Left forelimb (tissue), 1 donor: Measurements from ENCODE around the gene TOE1.
A peak's percentile ranks its signal among the peaks of the same experiment; 100 is the strongest.
"Not testable (repeated sequence)": the region's sequence is repeated elsewhere in the genome, so short reads cannot be mapped to it uniquely, and the experiment has no call there.

ENCODE experiments used
- DNase-seq: peaks from one replicate; pipeline ENCODE4 v3.0.0-alpha.2; 2018; ENCODE audit warnings: low spot score

Gene TOE1

DNA sequence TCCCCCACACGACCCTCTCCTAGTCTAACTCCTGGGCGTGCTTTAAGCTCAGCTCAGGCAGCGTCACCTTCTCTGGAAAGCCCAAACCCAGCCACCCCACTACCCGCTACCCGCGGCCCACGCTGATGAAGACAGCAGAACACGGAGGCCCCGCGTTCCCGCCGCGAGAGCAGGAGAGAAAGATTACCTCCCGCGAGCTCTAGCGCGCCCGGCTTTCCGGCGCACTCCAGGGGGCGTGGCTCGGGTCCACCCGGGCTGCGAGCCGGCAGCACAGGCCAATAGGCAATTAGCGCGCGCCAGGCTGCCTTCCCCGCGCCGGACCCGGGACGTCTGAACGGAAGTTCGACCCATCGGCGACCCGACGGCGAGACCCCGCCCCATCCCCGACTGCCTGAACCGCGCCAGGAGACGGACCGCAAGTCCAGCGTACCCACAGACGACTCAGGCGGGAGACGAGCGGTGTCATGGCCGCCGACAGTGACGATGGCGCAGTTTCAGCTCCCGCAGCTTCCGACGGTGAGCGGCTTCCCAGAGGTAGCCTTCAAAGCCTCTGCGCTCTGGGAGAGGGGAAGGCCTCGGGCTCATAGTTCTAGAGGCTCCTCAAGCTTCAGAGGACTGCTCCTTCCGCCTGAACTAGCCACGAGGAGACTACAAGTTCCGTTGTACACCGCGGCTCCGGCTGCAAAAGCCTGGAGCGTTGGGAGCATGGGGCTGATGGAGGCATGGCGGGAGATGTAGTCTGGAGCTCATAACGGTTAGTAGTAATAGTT, at the start of gene TOE1, which contains the start of gene MUTYH:
Gene TOE1, plus strand, starts transcription at position 382 of the 770 bp plus-strand sequence. Its CDS starts 83 bp downstream, at position 465.
Gene MUTYH, minus strand, starts transcription at position 652 of the 770 bp plus-strand sequence. CDS start 5,935 bp downstream, outside the sequence.
- DNase-seq: peak; percentile 94

DNA sequence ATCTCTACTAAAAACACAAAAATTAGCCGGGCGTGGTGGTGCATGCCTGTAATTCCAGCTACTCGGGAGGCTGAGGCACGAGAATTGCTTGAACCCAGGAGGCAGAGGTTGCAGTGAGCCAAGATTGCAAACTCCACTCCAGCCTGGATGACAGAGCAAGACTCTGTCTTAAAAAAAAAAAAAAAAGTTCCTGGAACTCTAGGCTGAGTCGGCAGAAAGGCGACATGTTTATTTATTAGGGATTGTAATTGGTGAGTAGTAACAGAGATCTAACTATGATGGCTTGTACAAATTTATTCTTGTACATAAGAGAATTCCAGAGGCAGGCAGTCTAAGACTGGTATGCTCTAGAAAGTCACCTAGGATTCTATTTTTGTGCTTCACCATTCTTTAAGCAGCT, 49.0 kb upstream of the TOE1 start:
- not testable (repeated sequence) for DNase-seq

DNA sequence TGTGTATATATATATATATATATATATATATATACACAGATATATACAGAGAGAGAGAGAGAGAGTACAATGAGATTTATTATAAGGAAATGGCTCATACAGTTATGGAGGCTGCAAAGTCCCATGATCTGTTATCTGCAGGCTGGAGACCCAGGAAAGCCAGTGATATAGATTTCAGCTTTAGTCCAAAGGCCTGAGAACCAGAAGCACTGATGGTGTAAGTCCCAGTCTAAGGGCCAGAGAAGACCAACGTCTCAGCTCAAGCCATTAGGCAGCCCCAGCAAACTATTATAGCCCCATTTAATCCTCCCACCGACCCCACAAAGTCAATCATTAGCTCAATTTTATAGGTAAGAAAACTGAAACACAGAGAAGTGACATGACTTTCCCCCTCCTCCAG, 48.3 kb upstream of the TOE1 start:
- DNase-seq: no peak

DNA sequence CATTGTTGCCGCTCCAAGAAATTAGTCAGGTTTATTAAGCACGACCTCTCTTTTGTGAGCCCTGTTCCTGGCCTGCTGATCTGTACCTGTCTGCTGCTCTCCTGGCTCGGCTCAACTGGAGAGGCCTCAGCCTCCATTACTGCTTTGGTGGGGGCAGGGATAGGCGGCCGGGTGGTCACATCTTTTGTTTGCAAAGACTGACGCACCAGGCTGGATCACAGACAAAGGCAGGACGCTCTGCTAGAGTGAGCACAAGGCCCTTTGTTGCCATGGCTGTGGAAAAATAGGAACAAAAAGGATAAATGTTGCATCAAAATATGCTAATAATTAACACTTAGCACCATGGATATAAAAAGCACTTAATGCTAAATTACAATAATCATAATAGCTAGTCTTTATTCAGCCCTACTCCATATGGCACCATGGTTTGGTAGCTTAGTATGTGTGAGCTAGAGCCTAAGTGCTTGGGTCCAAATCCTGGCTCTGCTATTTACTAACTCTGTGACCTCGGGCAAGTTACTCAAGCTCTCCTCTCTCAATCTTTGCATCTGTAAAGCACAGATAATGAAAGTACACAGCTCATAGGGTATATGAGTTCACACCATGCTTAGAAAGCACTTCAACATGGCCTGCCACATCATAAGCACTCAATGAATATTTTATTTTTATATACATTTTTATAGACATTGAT, 42.2 kb upstream of the TOE1 start:
- DNase-seq: no peak

DNA sequence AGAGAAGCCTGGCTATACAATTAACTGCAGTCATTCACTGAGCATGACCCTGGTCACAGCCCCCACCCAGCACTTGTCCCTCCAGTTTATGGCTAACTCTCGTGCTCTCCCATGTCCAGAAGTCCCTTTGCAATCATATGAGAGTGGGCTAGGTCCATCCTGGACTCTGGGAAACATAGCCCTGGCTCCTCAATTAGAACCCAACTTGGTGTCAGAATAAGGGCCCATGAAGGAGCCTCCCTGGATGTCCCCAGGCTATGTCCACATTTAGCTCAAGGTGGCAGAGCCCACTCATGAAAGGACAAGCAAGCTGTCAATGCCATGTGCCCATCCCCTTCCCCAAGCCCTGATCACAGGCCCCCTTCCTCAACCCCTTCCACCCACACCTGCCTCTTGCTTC, 40.7 kb upstream of the TOE1 start:
- no peak for DNase-seq

DNA sequence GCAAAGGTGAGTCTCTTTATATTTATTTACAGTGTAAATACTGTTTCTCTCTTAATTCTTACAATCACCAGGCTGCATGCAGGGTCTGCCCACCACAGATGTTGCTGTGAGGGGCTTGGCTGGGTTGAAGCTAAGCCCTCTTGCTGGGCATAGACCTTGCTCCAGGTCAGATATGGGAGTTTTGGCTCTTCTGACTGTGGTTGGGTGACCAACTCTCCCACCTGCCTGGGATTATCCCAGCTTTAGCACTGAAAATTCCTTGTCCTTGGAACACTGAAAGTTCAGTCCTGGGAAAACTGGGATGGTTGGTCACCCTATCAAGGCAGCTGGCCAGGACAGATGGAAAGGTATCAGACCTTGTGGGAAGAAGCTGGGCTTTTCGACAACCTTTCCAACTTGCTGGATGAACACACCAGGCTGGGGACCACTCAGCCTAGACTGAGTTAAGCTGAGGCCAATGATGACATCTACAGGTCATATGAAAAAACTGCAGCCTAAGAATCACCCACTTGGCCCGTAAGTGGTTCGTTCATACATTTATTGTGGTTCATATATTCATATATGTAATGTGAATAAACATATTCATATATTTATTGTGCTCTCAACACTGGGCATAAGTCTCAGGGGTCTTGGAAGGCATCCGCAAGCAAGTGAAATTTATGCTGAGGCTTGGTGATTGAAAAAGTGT, 39.8 kb upstream of the TOE1 start:
- DNase-seq: no peak

DNA sequence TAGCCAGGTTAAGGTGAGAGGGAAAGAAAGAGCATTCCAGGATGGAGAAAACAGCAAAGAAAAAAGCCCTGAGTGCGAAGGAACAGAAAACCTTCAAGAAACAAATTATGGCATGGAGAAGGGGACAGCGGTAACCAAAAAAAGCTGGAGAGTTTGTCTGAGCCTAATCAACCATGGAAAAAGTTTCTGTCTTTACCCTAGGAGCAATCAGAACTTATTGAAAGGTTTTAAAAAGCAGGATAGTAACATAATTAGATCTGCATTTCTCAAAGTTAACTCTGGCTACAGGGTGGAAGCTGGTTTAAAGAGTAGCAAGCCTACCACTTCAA, 39.3 kb upstream of the TOE1 start:
- DNase-seq: no peak

DNA sequence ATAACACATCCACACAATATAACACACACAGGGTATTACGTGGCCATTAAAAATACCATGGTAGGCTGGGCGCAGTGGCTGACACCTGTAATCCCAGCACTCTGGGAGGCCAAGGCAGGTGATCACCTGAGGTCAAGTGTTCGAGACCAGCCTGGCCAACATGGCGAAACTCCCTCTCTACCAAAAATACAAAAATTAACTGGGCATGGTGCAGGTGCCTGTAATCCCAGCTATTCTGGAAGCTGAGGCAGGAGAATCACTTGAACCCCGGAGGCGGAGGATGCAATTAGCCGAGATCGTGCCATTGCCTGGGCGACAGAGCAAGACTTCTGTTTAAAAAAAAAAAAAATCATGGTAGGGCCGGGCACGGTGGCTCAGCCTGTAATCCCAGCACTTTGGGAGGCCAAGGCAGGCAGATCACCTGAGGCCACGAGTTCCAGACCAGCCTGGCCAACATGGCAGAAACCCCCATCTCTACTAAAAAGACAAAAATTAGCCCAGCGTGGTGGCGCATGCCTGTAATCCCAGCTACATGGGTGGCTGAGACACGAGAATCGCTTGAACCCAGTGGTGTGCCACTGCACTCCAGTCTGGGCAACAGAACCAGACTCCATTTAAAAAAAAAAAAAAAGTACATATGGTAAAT, 37.3 kb upstream of the TOE1 start:
- no peak for DNase-seq

DNA sequence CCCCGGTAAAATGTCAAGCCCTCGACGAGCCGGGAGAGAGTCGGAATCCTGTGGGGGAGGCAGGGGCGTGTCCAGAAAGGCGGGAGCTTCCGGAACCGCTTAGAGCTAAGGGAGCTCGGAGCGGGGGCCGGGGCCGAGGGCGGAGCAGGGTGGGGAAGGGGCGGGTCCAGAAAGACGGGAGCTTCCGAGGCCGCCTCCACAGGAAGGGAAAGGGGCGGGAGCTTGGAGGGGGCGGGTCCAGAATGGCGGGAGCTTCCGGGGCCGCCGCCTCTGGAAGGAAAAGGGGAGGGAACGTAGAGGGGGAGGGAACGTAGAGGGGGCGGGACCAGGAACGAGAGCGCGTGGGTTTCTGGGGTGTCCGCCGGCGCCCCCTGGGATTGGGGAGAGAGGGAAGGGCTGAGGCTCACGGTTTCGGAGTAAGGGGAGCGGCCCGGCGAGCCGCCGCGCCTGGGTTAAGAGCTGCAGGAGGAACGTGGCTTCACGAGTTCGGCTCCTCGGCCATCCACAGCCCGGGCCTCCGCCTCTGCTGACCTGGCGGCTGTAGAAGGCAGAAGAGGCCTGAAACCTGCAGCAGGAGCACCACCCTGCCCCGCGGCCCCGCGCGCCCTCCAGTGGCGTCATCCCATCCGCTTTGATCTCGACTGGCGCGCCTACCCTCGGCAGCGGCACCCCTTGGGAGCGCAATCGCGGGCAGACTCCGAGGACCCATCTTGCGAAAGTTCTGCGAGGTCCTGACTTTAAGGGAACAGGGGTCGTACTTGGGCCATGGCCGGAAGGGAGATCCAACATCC, 36.3 kb upstream of the TOE1 start:
- peak; percentile 99 for DNase-seq

DNA sequence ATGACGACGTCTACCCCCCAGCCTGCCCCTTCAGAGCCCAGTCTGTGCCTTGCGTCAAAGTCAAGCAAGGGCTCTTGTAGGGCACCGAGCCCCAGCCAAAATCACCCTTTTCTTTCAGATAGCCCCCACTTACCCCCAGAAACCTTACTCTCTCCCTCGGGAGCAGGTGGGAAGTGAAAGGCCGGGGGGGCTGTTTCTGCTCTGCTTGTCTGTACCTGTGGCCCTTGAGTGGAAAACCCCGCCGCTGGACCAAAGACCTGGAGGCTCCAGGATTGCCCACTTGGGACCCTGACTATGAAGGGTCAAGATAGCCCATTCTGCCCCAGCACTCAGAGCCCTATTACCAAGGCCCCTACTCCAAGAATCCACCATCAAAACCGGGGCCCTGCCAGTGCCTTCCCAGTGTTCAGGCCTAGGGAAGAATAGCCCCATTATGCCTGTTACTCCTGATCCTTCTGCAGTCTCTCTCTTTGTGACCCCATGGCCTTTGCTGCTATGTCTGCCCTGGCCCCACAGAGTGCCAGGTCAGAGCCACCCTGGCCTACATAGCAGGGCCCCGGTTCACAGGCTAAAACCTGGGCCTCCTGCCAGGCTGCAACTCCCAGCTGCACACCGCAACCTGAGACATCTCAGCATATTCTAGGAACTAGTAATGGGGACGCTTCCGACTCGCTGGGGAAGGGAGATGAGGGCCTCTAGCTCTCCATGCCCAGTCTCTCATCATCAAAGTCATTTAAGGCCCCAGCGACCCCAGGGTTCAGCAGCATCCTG, 35.5 kb upstream of the TOE1 start:
- no peak for DNase-seq

DNA sequence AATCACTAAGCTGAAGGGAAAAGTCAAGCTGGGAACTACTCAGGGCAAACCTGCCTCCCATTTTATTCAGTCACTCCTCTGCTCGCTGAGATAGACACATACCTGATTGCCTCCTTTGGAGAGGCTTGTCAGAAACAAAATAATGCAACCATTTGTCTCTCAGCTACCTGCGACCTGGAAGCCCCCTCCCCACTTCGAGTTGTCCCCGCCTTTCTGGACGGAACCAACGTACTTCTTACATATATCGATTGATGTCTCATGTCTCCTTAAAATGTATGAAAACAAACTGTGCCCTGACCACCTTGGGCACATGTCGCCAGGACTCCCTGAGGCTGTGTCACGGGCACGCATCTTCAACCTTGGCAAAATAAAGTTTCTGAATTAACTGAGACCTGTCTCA, 34.7 kb upstream of the TOE1 start:
- DNase-seq: no peak

DNA sequence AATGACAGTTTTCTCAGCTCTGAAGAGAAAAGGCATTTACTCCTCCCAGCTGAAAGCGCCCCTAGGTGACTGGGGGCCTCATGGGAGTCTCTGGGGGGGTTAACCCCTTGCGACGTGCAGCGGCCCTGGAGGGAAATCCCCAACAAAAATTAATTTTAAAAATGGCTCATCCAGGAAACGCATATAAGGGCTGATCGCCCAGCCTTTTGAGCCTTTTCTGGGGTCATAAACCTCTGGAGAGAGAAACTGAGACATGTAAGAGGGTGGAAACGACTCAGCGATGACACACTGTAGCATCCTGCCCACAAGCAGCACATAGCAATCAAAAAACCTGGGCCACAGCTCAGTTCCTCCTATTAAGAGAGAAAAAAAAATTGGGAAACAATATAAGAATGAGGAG, 33.7 kb upstream of the TOE1 start:
- DNase-seq: no peak

DNA sequence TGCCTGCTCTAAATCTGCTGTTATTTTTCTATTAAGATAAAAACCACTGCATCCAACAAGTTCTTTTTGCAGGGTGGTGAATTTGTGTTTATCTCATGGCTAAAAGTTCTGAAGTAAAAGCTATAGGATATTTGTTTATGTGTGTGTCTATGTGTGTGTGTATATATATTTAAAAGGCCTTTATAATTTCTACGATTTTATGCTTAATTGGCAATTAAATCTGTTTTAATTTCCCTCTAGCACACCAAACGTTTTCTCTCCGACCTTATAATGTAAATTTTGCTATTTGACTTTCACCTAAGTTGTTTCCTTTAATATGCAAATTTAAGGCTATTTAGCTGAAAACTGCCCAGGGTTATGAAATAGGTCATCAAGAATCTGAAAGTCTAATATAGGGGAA, 33.1 kb upstream of the TOE1 start:
- DNase-seq: no peak

DNA sequence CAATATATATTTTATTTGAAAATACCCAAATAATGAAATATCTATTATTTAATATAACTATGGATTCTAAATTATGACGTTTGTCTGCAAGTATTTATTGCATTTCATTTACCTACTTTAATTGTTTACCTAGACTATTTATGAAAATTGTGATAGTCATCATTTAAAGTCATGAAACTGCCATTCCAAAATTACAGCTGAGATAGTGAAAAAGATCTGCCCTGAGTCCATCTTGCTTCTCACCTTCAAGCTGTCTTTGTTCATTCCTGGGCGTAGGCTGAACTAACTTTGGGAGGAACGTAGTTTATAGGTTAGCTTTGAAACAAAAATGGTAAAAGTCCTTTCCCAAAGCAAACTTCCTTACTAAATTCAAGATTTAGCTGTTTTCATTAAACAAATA, 25.7 kb upstream of the TOE1 start:
- no peak for DNase-seq

DNA sequence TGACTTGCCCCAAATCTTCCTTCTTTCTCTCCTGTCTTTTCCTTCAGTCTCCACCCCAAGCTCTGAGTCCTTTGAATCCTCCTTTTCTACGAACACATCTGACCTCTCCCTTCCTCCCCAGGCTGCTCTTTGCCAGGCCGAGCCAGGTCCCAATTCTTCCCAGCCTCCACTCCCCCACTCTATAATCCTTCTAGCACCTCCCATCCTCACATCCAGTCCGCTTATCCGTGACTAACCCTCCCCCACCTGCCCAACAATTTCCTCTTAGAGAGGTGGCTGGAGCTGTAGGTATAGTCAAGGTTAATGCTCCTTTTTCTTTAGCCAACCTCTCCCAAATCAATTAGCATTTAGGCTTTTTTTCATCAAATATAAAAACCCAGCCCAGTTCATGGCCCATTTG, 22.8 kb upstream of the TOE1 start:
- no peak for DNase-seq

DNA sequence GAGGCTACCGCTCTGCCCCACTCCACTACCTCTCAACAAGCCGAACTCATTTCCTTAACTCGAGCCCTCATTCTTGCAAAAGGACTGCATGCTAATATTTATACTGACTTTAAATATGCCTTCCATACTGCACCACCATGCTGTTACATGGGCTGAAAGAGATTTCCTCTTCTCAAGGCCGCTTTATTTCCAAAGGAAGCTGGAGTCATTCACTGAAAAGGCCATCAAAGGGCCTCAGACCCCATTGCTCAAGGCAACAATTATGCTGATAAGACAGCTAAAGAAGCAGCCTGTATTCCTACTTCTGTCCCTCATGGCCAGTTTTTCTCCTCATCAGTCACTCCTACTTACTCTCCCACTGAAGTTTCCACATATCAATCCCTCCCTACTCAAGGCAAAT, 20.2 kb upstream of the TOE1 start:
- DNase-seq: no peak

DNA sequence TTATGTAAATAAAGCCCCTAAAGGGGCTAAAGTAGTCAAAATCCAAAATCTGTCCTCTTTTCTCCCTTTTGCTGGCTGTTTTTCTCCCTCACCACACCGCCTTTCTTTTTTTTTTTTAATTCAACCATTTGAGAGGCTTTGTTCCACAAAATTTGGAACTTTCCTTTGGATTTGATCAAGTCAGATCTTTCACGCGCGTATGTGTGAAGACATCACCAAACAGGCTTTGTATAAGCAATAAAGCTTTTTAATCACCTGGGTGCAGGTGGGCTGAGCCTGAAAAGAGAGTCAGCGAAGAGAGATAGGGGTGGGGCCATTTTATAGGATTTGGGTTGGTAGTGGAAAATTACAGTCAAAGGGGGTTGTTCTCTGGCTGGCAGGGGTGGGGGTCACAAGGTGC, 18.5 kb upstream of the TOE1 start:
- DNase-seq: peak; percentile 12

DNA sequence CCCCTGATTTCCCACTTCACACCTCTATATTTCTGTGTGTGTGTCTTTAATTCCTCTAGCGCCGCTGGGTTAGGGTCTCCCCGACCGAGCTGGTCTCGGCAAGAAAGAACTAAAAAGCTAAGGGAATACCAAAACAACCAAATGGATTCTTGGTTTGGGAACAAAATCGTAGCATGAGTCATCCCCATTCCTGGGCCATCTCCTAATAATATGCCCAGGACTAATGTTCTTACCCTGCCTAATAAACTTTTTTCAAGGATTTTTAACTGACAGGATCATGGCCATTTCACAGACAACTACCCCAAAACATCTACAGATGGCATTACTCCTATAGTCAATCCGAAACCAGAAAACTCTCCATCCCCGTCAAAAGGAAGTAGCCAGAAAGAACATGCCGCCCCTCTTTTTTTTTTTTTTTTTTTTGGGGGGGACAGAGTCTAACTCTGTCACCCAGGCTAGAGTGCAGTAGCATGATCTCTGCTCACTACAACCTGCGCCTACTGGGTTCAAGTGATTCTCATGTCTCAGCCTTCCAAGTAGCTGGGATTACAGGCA, 17.4 kb upstream of the TOE1 start:
- DNase-seq: no peak

DNA sequence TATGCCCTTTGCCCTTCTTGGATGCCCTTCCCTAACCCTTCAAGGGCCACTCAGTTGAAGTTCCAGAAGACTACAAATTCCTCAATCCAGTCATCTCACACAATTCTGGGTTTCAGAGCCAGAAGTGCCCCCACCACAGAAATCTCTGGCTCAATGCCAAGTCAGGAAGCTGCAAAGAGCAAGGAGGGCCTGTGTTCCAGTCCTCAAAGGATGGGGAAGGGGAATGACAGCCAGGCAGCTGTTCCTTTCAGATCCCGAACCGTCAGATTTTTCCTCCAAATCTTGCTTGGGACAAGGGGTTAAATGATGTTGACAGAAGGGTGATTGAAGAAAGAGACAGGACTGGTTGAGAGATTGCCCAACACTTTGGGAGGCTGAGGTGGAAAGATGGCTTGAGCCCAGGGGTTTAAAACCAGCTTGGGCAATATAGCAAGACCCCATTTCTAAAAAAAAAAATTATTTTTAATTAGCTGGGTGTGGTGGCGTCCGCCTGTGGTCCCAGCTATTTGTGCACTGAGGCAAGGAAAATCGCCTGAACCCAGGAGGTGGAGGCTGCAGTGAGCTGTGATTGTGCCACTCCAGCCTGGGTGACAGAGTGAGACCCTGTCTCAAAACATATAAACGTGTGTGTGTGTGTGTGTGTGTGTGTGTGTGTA, 14.0 kb upstream of the TOE1 start:
- DNase-seq: peak; percentile 34
